ENCODE results near the gene RNF150. TPM values are rescaled to one million over a fixed set of nuclear protein-coding genes. Genes with fewer than 3 reads are reported as not detected.
"Not testable (repeated sequence)": the region's sequence is repeated elsewhere in the genome, so short reads cannot be mapped to it uniquely, and the experiment has no call there.

RNF150 gene
- total RNA-seq, 2 donors from 2014 or later = 23.6 to 26.6 TPM

DNA sequence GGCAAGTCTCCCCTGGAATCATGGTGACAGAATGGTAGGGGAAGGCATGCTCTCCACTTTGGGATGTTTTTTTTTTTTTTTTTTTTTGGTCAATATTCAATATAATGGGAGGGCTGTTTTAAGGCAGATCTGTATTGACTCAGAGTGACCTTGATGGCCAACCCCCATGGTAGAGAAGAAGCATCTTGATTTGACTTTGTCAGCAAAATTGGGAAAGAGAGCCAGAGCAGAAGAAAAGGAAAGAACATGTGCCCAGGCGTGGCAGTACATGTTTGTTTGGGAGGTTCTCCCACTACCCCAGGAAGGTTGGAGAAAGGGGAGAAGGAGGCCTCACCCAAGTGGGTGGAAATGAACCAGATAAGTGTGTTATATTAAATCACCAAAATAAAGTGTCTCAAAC is 314.8 kb downstream of the RNF150 start:
- no peak for DNase-seq (ENCODE audit: low spot score)
- intact Hi-C loops (cut with DNase I) = no loop called here

DNA sequence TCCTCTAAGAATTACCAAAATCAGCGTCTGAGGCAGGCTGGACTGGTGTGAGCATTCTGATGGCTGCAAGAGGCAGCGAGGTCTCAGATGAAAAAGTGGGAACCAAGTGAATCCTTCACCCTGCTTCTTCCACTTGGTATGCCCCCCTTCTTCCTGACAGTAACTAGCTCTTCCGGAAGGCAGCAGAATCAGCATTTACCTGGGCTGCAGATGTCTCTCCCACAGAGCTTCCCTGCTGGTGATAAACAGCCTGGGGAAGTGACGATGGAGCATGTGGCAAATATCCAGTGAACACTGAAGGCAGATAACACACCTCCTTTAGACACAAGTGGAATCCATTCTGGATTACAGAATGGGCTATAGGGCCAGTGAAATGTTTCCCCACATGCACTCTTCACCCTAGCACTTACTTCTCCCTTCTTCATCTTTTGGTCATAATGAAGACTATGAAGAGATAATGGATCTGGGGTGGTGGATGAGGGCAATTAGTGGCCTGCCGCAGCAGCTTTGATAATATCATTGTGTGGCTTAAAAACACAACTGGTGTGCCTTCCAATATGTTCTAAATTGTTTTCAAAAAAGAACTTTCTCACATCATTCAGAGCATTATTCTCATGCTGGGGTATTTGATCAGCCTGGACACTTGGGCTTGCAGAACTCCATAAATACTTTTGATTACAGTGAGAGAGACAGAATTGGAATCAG is 316.3 kb downstream of the RNF150 start:
- intact Hi-C loops (cut with DNase I) = no loop called here
- DNase-seq (ENCODE audit: low spot score) = no peak

DNA sequence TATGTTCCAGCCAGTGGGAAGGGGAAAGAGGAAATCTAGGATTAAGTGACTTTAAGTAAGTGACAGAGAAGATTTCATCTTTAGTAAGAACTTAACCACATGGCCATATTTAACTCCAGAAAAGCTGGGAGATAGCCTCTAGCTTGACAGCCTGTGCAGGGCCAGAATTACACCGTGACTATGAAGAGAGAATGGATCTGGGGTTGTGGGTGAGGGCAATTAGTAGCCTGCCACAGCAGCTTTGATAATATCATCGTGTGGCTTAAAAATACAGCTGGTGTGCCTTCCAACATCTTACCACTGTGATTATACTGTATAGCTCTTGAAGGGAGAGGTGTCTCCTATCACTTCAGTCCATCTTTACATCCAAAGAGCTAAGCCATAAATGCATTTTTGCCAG is 319.5 kb downstream of the RNF150 start:
- no peak for DNase-seq (ENCODE audit: low spot score)
- intact Hi-C loops (cut with DNase I) = no loop called here

DNA sequence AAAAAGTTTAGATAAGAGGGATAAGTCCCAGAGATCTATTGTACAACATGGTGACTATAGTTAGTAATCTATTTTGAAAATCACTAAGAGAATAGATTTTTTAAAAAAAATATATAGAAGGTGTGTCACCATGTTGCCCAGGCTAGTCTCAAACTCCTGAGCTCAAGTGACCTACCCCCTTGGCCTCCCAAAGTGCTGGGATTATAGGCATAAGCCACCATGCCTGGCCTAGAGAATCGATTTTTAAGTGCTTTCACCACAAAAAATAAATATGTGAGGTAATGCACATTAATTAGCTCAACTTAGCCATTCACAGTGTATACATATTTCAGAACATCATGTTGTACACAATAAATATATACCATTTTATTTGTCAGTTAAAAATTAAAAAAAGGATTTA is 320.4 kb downstream of the RNF150 start:
- intact Hi-C loops (cut with DNase I) = no loop called here
- DNase-seq (ENCODE audit: low spot score) = no peak

DNA sequence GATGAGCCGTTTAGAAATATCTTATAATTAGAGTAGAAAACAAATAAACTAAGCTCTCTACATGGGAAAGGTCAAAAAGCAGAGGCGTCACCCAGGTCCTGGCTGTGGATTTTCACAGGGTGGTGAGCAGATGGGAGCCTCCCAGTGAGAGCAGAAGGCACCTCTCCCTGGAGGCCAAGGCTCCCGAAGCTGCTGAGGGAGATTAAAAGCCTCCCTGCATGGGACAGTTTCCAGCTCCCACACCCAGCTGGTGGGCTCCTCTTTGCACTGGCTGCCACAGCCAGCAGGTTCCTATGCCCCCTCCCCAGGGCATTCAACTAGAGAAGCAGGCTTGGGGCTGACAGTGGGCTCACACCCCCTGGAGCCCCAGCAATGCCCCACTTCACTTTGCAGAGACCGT is 321.8 kb downstream of the RNF150 start:
- intact Hi-C loops (cut with DNase I) = no loop called here
- DNase-seq (ENCODE audit: low spot score) = no peak

DNA sequence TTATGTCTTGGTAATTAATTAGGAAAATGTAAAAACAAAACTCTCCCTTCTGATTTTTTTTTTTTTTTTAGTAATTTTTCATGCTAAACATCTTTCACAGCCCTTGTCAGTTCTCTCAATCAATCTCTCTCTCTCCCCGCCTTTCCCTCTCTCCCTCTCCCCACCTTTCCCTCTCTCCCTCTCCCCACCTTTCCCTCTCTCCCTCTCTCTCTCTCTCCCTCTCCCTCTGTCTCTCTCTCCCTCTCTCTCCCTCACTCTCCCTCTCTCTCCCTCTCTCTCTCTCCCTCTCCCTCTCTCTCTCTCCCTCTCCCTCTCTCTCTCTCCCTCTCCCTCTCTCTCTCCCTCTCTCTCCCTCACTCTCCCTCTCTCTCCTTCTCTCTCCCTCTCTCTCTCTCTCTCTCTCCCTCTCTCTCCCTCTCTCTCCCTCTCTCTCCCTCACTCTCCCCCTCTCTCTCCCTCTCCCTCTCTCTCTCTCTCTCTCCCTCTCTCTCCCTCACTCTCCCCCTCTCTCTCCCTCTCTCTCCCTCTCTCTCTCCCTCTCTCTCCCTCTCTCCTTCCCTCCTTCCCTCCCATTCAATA is 322.6 kb downstream of the RNF150 start:
- intact Hi-C loops (cut with DNase I) = not testable (repeated sequence)

More for the DNA sequence above, 322.6 kb downstream of the RNF150 start:
- not testable (repeated sequence) for DNase-seq (ENCODE audit: low spot score)

Other genes with a start within 250 kb of the RNF150 start
- gene ZNF330, start 87.4 kb upstream of the RNF150 start, total RNA-seq = 10 to 100 TPM; 27.9 to 38.9 TPM

All from posterior vena cava (tissue), 2 donors.